Chondrocyte (in vitro differentiated cells): ENCODE results near the gene FERMT1. TPM values are rescaled to one million over a fixed set of nuclear protein-coding genes. Genes with fewer than 3 reads are reported as not detected.

Source experiments
- DNase-seq: peaks from one replicate; pipeline ENCODE4 v3.0.0; 2021; ENCODE audit warnings: mixed read lengths, low spot score
- H3K27ac Mint-ChIP-seq: one replicate; pipeline ENCODE4 v1.8.0; 2021; ENCODE audit warnings: mild to moderate bottlenecking, moderate library complexity, mixed read lengths; ENCODE audit not compliant: unreplicated experiment
- H3K27me3 Mint-ChIP-seq: 2 replicates; pipeline ENCODE4 v1.8.0; 2021; ENCODE audit warnings: low read depth, mixed read lengths
- H3K36me3 Mint-ChIP-seq: 2 replicates; pipeline ENCODE4 v1.8.0; 2021; ENCODE audit warnings: low read depth, mixed read lengths
- H3K4me1 Mint-ChIP-seq: 2 replicates; pipeline ENCODE4 v1.8.0; 2021; ENCODE audit warnings: low read depth, mild to moderate bottlenecking, mixed read lengths
- H3K4me3 Mint-ChIP-seq: one replicate; pipeline ENCODE4 v1.8.0; 2021; ENCODE audit warnings: mild to moderate bottlenecking, moderate library complexity, mixed read lengths; ENCODE audit not compliant: unreplicated experiment
- H3K9me3 Mint-ChIP-seq: 2 replicates; pipeline ENCODE4 v1.8.0; 2021; ENCODE audit warnings: low read depth, mixed read lengths
- CTCF ChIP-seq: fragments of 200-600 bp; sonication (generic); IDR thresholded peaks from 2 replicates; pipeline ENCODE4 v1.5.0; 2021; ENCODE audit warnings: antibody characterized with exemption, mild to moderate bottlenecking, moderate library complexity
- total RNA-seq: library from RNA; stranded (reverse); gene quantifications from 3 replicates; pipeline ENCODE4 v1.2.1, GENCODE V29; 2021

FERMT1 gene
- total RNA-seq, 1 donor from 2014 or later, result 0.52 TPM

DNA sequence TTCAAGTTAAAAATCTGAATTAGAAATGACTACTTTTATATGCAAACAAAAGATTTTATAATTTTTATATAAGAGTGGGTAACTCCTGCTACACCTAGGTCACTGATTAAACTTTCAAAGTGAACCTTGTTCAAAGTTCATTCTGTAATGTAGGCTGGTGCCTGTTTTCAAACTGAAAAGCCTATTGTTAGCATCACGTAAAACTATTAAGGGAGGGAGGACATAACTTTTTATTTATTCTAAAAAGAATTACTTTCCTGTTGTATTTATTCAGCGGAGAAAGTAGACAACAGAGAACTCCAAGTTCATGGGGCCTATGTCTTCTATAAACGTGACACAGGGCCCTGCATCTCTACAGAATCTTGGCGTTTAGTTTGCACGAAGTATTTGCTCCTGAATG, 27.4 kb downstream of the FERMT1 start:
- no peak for TF ChIP-seq CTCF
- Mint-ChIP-seq H3K9me3 (no peaks in the 10 kb centered on the region), H3K27me3 (peaks cover 4% of the 10 kb centered on the region), H3K4me1 (no peaks in the 10 kb centered on the region), H3K4me3 (no peak overlapping the region), H3K27ac (no peak overlapping the region), H3K36me3 (no peaks in the 10 kb centered on the region)
- no peak for DNase-seq

DNA sequence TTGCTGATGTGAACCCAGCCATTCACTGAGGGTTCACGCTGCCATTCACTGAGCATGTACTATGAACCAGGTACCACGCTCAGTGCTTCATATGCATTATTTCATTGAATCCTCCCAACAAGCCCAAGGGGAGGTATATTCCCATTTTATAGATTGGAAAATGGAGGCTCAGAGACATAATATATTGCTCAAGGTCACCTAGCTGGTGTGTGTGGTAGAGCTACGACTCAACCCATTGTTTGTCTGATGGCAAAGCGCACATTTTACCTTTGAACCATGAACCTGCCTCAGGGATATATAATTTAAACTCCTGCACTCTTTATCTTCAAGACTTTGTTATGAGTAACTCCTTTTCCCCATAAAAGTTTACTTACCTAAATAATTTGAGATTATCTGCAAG, 28.3 kb downstream of the FERMT1 start:
- no peak for TF ChIP-seq CTCF
- Mint-ChIP-seq H3K9me3 (no peaks in the 10 kb centered on the region), H3K4me3 (no peak overlapping the region), H3K36me3 (no peaks in the 10 kb centered on the region), H3K4me1 (no peaks in the 10 kb centered on the region), H3K27me3 (peaks cover 7% of the 10 kb centered on the region), H3K27ac (no peak overlapping the region)
- no peak for DNase-seq

DNA sequence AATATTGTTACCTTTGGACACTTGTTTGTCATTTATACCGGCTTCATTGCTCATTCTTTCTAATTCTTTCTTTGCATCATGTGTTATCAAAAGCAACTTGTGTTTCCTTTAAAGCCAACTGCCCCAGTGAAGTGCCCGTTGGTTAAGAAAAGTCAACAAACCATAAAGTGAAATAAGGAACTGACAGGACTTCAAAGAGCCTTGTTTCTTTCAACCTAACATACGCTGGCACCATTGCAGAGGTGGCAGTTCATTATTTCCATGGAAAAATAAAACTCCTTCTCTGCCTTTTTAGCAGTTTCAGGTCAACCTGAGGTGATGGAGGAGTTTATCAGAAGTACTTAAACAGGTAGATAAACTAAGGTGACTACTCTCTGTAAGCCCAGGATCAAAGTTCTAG, 28.8 kb downstream of the FERMT1 start:
- no peak for DNase-seq
- no peak for TF ChIP-seq CTCF
- H3K4me1 Mint-ChIP-seq, result no peaks in the 10 kb centered on the region
- no peaks in the 10 kb centered on the region for H3K36me3 Mint-ChIP-seq
- H3K27me3 Mint-ChIP-seq, result peaks cover 7% of the 10 kb centered on the region
- H3K27ac Mint-ChIP-seq, result no peak overlapping the region
- no peak overlapping the region for H3K4me3 Mint-ChIP-seq
- H3K9me3 Mint-ChIP-seq, result no peaks in the 10 kb centered on the region

- Mint-ChIP-seq H3K27me3 (peaks cover 11% of the 10 kb centered on the region), H3K36me3 (no peaks in the 10 kb centered on the region), H3K27ac (no peak overlapping the region), H3K4me1 (no peaks in the 10 kb centered on the region), H3K9me3 (no peaks in the 10 kb centered on the region), H3K4me3 (no peak overlapping the region)
- no peak for TF ChIP-seq CTCF
- no peak for DNase-seq
These were observed 31.2 kb downstream of the FERMT1 start for GRCh38 chr20:6091661-6092060.

GRCh38 chr20:6086868-6087267, 36.0 kb downstream of the FERMT1 start:
- no peaks in the 10 kb centered on the region for H3K36me3 Mint-ChIP-seq
- H3K4me3 Mint-ChIP-seq, result no peak overlapping the region
- no peaks in the 10 kb centered on the region for H3K9me3 Mint-ChIP-seq
- peaks cover 8% of the 10 kb centered on the region for H3K27me3 Mint-ChIP-seq
- H3K4me1 Mint-ChIP-seq, result no peaks in the 10 kb centered on the region
- DNase-seq, result no peak
- no peak overlapping the region for H3K27ac Mint-ChIP-seq
- no peak for TF ChIP-seq CTCF
